Peyer's patch (tissue), 4 donors: ENCODE data around the gene ARMC2. TPM values are rescaled to one million over a fixed set of nuclear protein-coding genes. Genes with fewer than 3 reads are reported as not detected.

Experiments
- DNase-seq, 3 donors: peaks; one replicate each; pipeline ENCODE4 v3.0.0-alpha.2; 2017 to 2019
- H3K27ac ChIP-seq, 4 donors: fragments of 200-600 bp; sonication (generic); one replicate each; pipeline ENCODE4 v1.5.1; 2016 to 2019
- H3K27me3 ChIP-seq, 2 donors: fragments of 200-600 bp; sonication (generic); one replicate each; pipeline ENCODE4 v1.5.1; 2019
- H3K36me3 ChIP-seq, 3 donors: fragments of 200-600 bp; sonication (generic); one replicate each; pipeline ENCODE4 v1.5.1; 2016 to 2019
- H3K4me1 ChIP-seq, 4 donors: fragments of 200-600 bp; sonication (generic); one replicate each; pipeline ENCODE4 v1.5.1; 2016 to 2019
- H3K4me3 ChIP-seq, 4 donors: fragments of 200-600 bp; sonication (generic); 1 replicate in 3 of 4; 2 replicates in 1 of 4; pipeline ENCODE4 v1.5.1; 2016 to 2019; ENCODE audit warnings: mild to moderate bottlenecking in 1 of 4
- H3K9me3 ChIP-seq, 4 donors: fragments of 200-600 bp; sonication (generic); one replicate each; pipeline ENCODE4 v1.5.1; 2016 to 2019; ENCODE audit warnings: mild to moderate bottlenecking in 1 of 4
- POLR2A ChIP-seq, 2 donors: fragments of 450-650 bp; IDR thresholded peaks; one replicate each; pipeline ENCODE4 v1.5.1; 2017; ENCODE audit warnings: antibody characterized with exemption in 2 of 2, mild to moderate bottlenecking in 2 of 2, moderate library complexity in 2 of 2
- total RNA-seq, 4 donors: library from RNA; depleted of rRNA; stranded (reverse); fragments of >200 nt; gene quantifications; one replicate each; pipeline ENCODE4 v1.1.0, GENCODE V29; 2016
- TF ChIP-seq, protein P1 (sequence below), 6 experiments: fragments of 450-650 bp in 4 of 6; fragments of 200-600 bp in 2 of 6; sonication (generic) in 1 of 6; IDR thresholded peaks; one replicate each; pipeline ENCODE4 v1.5.1; 2017 to 2019; ENCODE audit warnings: antibody characterized with exemption in 6 of 6, mild to moderate bottlenecking in 3 of 6, moderate library complexity in 1 of 6

Gene ARMC2
- total RNA-seq, 4 donors from 2014 or later: 0.53 to 29.7 (median 4.4) TPM

DNA sequence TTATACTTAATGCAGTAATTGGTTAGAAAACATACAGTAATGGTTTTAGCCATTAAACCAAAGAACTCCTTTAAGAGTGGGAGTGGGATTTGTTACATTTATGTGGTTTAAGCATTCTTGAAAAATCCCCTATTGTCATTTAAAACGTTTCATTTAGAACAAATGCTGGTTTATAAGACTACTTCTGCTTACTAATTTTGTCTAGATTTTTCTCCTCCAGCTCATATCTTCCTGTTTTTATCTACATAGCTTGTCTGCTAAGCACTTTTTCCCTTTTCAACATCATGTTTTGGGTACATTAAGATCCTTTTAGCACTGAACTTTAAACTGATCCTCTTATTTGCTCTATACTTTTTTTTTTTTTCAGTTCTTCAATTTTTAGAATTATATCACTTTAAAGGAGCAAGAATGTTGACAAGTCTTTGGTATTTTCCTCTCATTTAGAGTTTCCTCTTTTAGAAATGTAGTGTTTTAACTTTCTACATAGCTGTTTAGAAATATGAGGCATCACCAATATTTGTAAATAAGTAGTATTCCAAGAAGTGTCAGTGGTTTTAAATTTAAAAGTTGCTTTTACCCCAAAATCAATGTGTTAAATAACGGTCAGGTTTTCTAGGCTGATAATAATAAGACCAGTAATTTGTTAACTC lies 165.6 kb downstream of the ARMC2 start:
- Histone ChIP-seq H3K36me3 (no peaks in the 10 kb centered on the region), H3K27ac (peak overlapping the region; percentile 36 to 74 (median 54)), H3K27me3 (no peaks in the 10 kb centered on the region), H3K4me3 (no peak overlapping the region), H3K4me1 (peaks cover 0 to 18% (median 5%) of the 10 kb centered on the region in 4 donors), H3K9me3 (no peaks in the 10 kb centered on the region)
- no peak for DNase-seq
- no peak for TF ChIP-seq POLR2A (IDR thresholded peaks at IDR 0.05)
- TF ChIP-seq, protein P1, sequence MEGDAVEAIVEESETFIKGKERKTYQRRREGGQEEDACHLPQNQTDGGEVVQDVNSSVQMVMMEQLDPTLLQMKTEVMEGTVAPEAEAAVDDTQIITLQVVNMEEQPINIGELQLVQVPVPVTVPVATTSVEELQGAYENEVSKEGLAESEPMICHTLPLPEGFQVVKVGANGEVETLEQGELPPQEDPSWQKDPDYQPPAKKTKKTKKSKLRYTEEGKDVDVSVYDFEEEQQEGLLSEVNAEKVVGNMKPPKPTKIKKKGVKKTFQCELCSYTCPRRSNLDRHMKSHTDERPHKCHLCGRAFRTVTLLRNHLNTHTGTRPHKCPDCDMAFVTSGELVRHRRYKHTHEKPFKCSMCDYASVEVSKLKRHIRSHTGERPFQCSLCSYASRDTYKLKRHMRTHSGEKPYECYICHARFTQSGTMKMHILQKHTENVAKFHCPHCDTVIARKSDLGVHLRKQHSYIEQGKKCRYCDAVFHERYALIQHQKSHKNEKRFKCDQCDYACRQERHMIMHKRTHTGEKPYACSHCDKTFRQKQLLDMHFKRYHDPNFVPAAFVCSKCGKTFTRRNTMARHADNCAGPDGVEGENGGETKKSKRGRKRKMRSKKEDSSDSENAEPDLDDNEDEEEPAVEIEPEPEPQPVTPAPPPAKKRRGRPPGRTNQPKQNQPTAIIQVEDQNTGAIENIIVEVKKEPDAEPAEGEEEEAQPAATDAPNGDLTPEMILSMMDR (IDR thresholded peaks at IDR 0.05): no peak

DNA sequence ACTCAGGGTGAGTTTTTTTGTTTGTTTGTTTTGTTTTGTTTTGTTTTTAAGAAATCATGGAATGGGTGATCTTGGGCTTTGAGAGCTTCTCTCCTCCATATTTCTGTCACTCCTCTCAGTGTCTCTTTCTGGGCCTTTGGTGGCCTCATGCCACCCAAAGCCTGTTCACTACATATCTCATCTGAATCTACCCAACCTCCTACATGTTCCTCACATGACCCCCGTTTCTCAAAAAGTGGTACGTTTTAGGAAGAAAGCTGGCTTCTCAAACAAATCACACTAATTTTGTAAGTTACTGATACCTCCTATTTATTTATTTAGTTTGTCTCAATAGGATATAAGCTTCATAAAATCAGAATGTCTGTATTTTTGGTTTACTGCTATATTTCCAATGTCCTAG lies 166.4 kb downstream of the ARMC2 start:
- Histone ChIP-seq H3K9me3 (no peaks in the 10 kb centered on the region), H3K27me3 (no peaks in the 10 kb centered on the region), H3K36me3 (no peaks in the 10 kb centered on the region), H3K4me3 (no peak overlapping the region), H3K4me1 (peaks cover 0 to 18% (median 5%) of the 10 kb centered on the region in 4 donors), H3K27ac (peak overlapping the region; percentile 2 to 68 (median 38))
- TF ChIP-seq, protein P1 (IDR thresholded peaks at IDR 0.05): no peak
- TF ChIP-seq POLR2A (IDR thresholded peaks at IDR 0.05): no peak
- DNase-seq: no peak

DNA sequence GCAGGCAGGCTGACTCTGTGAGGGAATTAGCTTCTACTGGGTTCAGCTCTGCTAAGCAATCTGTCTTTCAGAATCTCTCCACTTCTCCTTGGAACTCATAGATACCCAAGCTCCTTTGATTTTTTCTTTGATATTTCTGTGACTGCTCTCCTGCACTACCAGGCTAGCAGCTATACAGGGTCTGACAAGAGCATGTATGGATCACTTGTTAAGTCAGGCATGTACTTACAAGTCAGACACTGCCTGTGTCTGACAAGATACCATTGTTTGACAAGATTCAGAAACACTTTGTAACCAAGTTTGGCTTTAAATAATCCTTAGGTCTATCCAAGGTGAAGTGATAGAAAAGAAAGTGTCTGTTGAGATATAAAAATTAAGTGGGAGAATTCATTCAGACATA lies 167.0 kb downstream of the ARMC2 start:
- TF ChIP-seq, protein P1 (IDR thresholded peaks at IDR 0.05): no peak
- TF ChIP-seq POLR2A (IDR thresholded peaks at IDR 0.05): no peak
- H3K27ac ChIP-seq: peak overlapping the region in 3 of 4 donors; percentile 36 to 68 (median 41)
- no peaks in the 10 kb centered on the region for H3K36me3 ChIP-seq
- no peaks in the 10 kb centered on the region for H3K9me3 ChIP-seq
- H3K4me3 ChIP-seq: no peak overlapping the region
- peaks cover 0 to 18% (median 5%) of the 10 kb centered on the region in 4 donors for H3K4me1 ChIP-seq
- H3K27me3 ChIP-seq: no peaks in the 10 kb centered on the region
- no peak for DNase-seq

DNA sequence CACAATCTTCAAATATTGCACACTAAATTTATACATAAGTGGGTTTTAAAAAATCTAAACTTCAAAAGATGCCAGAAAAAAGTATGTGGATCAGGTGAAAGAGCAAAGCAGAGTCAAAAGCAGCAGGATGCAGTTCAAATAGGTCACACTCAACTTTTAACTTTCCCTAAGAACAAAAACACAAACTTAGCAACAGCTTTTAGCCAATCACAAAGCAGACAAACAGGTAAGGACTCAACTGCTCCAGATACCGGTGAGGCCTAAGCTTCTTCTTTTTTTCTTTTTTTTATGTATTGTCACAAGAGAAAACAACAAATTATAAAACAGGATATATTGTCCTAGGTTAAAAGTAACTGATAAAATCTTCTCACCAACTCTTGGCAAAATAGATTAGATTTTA lies 171.7 kb downstream of the ARMC2 start:
- no peak for DNase-seq
- H3K4me1 ChIP-seq: peaks cover 0 to 6% (median 0%) of the 10 kb centered on the region in 4 donors
- no peaks in the 10 kb centered on the region for H3K27me3 ChIP-seq
- no peak for TF ChIP-seq POLR2A (IDR thresholded peaks at IDR 0.05)
- TF ChIP-seq, protein P1 (IDR thresholded peaks at IDR 0.05): no peak
- peak overlapping the region in 1 of 4 donors; percentile 29 for H3K27ac ChIP-seq
- H3K9me3 ChIP-seq: no peaks in the 10 kb centered on the region
- H3K36me3 ChIP-seq: no peaks in the 10 kb centered on the region
- no peak overlapping the region for H3K4me3 ChIP-seq

DNA sequence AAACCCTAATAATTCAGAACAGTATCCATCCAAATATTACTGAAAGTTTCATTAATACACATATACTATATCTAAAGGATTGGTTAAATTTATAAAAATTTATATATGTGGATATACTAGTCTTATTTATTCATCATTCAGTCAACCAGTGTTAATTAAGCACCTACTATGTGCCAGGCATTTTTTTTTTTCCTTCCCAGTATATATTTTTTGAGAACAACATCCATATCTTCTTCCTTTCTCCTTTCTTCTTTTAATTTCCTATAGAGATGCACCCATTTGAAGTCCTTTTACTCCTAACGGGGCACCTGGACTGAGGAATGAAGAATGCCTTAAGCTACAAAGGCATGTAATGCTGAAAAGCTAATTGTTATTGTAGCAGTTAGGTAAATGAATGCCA lies 173.6 kb downstream of the ARMC2 start:
- Histone ChIP-seq H3K27ac (no peak overlapping the region), H3K9me3 (no peaks in the 10 kb centered on the region), H3K4me3 (no peak overlapping the region), H3K36me3 (no peaks in the 10 kb centered on the region), H3K4me1 (peaks cover 0 to 6% (median 0%) of the 10 kb centered on the region in 4 donors), H3K27me3 (no peaks in the 10 kb centered on the region)
- no peak for DNase-seq
- TF ChIP-seq POLR2A (IDR thresholded peaks at IDR 0.05): no peak
- TF ChIP-seq, protein P1 (IDR thresholded peaks at IDR 0.05): no peak
